ENCODE measurements around the gene SIN3A. TPM values are rescaled to one million over a fixed set of nuclear protein-coding genes. Genes with fewer than 3 reads are reported as not detected.
A peak's percentile ranks its signal among the peaks of the same experiment; 100 is the strongest.
"Not testable (repeated sequence)": the region's sequence is repeated elsewhere in the genome, so short reads cannot be mapped to it uniquely, and the experiment has no call there.

SIN3A gene
- total RNA-seq, 1 donor from 2014 or later = 24.9 TPM

GRCh38 chr15:75342221-75342620 lies 109.3 kb downstream of the SIN3A start:
- FAIRE-seq (no peak), DNase-seq (ENCODE audit: low spot score in 2 of 2) (no peak)

- FAIRE-seq (no peak), DNase-seq (ENCODE audit: low spot score in 2 of 2) (no peak)
These were observed 111.8 kb downstream of the SIN3A start for GRCh38 chr15:75339531-75340240.

- DNase-seq (ENCODE audit: low spot score in 2 of 2) (no peak), FAIRE-seq (no peak)
These were observed 112.7 kb downstream of the SIN3A start for GRCh38 chr15:75338661-75339240.

- no peak for FAIRE-seq
- DNase-seq (ENCODE audit: low spot score in 2 of 2) = peak; percentile 67 to 73
These were observed 115.7 kb downstream of the SIN3A start, which contains the start of gene COMMD4 for GRCh38 chr15:75335705-75336355. Gene COMMD4, plus strand, starts transcription at chr15:75336063. Its CDS starts 27 bp downstream, at chr15:75336090.

- FAIRE-seq = no peak
- DNase-seq (ENCODE audit: low spot score in 2 of 2) = no peak
These were observed 116.2 kb downstream of the SIN3A start for GRCh38 chr15:75335313-75335704.

- FAIRE-seq; DNase-seq (ENCODE audit: low spot score in 2 of 2): not testable (repeated sequence)
These were observed 117.7 kb downstream of the SIN3A start for GRCh38 chr15:75333654-75334419.

- FAIRE-seq = not testable (repeated sequence)
These were observed 119.4 kb downstream of the SIN3A start for GRCh38 chr15:75332093-75332492.

GRCh38 chr15:75329571-75329970 lies 121.9 kb downstream of the SIN3A start:
- no peak for FAIRE-seq
- no peak for DNase-seq (ENCODE audit: low spot score in 2 of 2)

More at GRCh38 chr15:75332093-75332492, 119.4 kb downstream of the SIN3A start:
- DNase-seq (ENCODE audit: low spot score in 2 of 2) = not testable (repeated sequence)

GRCh38 chr15:75328493-75329314 lies 122.8 kb downstream of the SIN3A start:
- DNase-seq (ENCODE audit: low spot score in 2 of 2) (no peak), FAIRE-seq (no peak)

- FAIRE-seq = no peak
- DNase-seq (ENCODE audit: low spot score in 2 of 2) = no peak
These were observed 124.0 kb downstream of the SIN3A start for GRCh38 chr15:75327491-75327890.

GRCh38 chr15:75327005-75327404 lies 124.5 kb downstream of the SIN3A start:
- DNase-seq (ENCODE audit: low spot score in 2 of 2) = no peak
- FAIRE-seq = no peak

GRCh38 chr15:75325922-75326321 lies 125.6 kb downstream of the SIN3A start:
- FAIRE-seq = no peak
- DNase-seq (ENCODE audit: low spot score in 2 of 2) = no peak

- no peak for DNase-seq (ENCODE audit: low spot score in 2 of 2)
- no peak for FAIRE-seq
These were observed 129.8 kb downstream of the SIN3A start for GRCh38 chr15:75321711-75322110.

Small RNA genes within 50 kb of the gene (small RNA-seq; reads per million reads assigned to genes)
- not detected for gene AC105036.2

Other genes with a start within 250 kb of the SIN3A start
- 0.41 TPM for gene C15orf39, start 249.8 kb downstream of the SIN3A start, total RNA-seq
- gene GOLGA6C, start 193.4 kb downstream of the SIN3A start, total RNA-seq = not detected
- gene GOLGA6D, start 168.9 kb downstream of the SIN3A start, total RNA-seq = not detected
- gene COMMD4, start 115.6 kb downstream of the SIN3A start, total RNA-seq = 21.2 TPM
- gene NEIL1, start 104.7 kb downstream of the SIN3A start, total RNA-seq = 21.6 TPM
- gene MAN2C1, start 83.1 kb downstream of the SIN3A start, total RNA-seq = 58.7 TPM
- 24.9 TPM for gene PTPN9, start 127.6 kb upstream of the SIN3A start, total RNA-seq
- gene SNUPN, start 174.0 kb upstream of the SIN3A start, total RNA-seq = 24.1 TPM
- 43.6 TPM for gene IMP3, start 188.5 kb upstream of the SIN3A start, total RNA-seq
- 1.2 TPM for gene SNX33, start 196.2 kb upstream of the SIN3A start, total RNA-seq

All from frontal cortex (tissue), 4 donors.